Kasumi-1 (cell line): Measurements from ENCODE around the gene GALNT2.

Source experiments
- DNase-seq, 2 experiments: peaks; one replicate each; lab custom pipeline; 2025; lab: John Stamatoyannopoulos, UW

The GALNT2 gene

DNA sequence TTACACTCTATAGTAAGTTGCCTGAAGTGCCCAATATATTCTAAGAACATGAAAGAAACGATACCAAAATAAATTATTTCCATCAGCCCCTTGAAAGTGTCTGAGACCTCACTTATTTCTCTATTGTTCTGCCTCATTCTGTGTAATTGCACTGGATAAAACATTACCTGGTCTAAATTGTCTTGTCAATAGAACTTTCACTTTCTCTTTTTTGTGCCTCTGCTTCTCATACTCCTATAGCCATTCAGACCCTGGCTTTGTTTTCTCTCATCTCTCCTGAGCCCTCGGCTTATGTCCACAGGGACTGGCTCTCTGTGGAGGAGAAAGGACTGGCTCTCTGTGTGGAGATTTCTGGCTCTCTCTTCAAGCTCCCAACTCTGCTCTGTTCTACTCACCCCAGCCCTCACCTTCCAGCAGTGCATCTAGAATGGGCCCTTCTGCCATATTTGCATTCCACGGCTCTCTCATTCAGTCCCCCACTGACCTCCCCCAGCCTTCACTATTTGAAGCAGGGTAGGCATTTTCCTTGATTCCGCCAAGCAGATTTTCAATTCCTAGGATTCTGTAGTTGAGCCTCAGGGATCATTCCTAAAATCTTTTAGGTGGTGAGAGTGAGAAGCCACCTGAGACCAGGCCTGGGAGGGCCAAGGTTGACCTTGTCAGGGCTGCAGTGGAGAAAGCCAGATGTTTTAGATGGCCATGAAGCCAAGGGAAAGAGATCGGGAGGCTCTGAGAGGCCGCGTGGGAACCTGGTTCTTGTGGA is 15.9 kb upstream of the GALNT2 start:
- no peak for DNase-seq

DNA sequence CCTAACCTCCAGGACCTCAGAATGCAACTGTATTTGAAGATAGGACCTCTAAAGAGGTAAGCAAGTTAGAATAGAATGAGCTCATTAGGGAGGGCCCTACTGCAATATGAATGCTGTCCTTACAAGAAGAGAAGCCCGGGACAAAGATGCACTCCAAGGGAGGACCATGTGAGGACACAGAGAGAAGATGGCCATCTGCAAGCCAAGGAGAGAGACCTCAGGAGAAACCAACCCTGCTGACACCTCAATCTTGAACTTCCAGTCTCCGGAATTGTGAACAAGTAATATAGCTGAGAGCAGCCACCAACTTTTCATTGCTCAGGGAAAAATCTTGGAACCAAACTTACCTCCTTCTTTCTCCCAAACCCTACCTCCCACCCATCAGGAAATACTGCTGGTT is 15.0 kb upstream of the GALNT2 start:
- DNase-seq: no peak

DNA sequence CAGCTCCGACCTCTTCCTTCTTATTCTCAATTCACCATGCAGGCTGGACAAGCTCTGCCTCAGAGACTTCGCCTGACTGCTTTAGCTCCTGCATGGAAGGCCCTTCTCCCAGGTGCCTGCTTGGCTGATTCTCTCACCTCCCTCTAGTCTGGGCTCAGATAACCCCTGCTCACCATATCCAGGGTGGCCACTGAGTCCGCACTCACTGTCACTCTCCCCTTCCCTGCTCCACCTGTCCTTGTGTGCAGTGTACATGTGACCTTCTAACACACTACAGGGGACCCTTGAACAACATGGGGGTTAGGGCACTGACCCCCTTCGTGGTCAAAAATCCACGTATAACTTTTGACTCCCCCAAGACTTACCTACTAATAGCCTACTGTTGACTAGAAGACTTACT is 14.4 kb upstream of the GALNT2 start:
- no peak for DNase-seq

DNA sequence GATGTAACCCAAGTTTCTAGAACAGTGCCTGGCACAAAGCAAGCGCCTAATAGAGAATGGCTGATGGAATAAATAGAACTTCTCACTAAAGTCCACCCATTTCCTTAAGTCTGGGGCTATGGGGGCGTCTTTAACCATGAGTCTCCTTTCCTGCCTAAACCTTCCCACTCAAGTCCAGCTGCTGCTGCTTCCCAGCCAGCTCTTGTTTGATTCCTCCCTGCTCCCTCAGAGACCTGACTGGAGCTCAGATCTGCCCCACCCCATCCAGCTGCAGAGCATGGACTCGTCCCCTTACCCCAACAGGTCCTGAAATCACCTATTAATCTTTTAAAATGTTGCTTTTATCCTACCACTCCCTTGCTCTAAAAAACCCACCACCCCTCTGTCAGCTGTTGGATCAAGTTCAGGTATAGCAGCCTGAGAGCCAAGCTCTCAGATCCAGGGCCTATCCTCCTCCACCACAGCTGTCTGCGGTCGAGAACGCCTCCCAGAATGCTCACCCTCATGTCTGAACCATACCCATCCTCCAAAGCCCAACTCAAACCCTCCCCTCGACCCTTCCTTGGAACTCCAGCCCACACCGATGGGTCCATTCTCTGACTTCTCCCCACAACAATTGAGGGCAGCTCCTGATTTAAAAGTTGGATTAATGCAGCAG is 12.8 kb upstream of the GALNT2 start:
- no peak for DNase-seq

DNA sequence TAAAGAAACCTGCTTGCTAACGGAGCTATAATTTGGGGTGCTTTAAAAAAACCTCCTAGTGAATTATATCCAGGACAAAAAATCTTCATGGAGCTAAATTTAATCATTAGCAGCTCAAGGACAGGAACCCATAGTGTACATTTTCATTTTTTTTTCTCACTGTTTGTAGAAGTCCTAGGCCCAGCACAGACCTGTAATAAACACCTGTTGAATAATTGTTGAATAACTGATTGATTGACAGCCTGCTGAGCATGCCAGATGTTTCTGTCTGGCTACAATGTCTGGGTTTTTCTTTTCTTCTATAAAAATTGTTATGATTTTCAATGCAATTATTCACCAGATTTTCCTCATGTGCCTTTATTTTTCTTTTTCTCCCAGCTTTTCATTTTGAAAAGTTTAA is 10.9 kb upstream of the GALNT2 start:
- no peak for DNase-seq

DNA sequence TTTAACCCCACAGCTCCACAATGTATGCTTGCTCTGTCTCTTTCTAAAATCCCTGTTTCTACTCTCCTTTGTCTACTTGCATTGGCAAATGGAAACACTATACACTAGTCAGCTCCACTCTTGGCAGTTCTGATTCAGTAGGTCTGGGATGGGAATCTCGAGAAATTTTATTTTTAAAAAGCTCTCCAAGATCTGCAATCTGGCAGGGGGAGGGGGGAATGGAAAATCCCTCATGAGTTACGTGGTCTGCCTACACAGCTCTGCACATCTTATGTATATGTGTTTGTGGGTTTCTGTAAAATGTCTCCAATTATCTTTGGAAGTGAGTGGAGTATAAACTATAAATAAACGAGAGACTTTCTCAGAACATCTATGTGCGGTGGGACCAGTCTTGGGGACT is 9.9 kb upstream of the GALNT2 start:
- no peak for DNase-seq

DNA sequence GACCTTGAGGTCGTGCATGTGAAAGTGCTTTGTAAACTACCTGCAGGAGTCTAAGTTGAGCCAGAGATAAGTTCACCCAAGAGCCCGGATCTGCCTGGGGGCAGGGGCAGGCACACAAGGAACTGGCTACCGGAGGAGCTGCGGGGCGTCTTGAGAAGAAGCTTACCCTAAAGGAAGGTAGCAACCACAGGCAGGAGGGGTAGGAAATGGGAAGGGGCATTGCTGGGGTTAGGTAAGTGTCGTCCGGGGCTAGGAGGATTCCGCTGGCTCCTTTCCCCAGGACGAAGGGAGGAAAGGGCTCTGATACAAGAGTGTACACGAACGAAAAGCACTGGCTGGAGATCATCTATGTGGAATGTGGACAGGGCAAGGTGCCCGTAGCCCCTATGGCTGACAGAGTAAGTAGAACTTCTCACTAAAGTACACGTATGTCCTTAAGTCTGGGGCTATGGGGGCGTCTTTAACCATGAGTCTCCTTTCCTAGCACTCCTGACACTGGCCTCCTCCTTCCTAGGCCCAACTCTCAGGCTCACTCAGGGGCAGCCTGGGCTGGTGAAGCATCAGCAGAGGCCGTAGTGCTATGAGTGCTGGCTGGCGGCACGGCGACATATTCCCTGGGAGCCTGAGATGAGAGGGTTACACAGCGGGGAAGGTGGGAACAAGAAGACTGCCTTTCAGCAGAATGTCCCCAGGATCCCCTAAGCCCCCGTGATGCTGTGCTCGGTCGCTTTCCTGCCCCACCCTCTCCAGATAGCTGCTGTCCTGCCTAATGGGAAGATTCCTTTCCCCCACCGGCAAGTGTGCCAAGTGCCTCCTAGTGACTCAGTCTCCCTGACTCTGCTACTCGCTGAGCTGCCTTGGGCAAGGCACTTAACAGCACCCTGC is 9.1 kb upstream of the GALNT2 start:
- DNase-seq: no peak

DNA sequence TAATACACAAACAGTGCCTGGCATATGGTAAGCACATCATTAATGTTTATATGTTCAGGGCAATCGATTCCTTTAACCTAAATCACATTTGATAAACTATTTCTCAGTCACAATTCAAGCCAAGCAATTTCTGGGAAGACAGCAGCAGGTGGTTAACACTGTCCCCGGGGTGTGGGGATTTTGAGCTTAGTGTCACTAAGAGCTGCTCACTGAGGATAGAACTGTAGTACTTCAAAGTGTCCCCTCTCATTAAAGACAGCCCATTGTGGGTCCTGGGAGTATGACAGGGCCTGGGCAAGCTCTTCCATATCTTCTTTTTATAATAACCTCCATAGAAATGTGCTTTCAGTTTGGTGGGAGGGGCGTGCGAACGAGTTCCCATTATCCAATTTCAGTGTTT is 8.4 kb upstream of the GALNT2 start:
- no peak for DNase-seq

DNA sequence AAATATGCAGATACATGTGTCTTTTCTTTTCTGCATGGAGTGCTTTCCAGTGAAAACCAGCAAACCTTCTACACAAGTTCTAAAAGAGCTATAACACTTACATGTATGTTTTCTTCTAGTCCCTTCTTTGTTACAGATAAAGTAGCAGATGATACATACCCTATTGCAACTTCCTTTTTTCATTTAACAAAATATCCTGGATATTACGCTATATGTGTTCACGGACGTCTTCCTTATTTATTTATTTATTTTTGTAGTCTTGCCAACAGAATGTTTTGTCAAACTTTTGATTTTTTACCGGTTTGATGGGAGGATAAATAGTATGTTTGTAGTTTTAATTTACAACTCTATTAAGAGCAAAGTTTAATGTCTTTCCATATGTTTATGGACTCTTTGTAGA is 5.2 kb upstream of the GALNT2 start:
- no peak for DNase-seq

DNA sequence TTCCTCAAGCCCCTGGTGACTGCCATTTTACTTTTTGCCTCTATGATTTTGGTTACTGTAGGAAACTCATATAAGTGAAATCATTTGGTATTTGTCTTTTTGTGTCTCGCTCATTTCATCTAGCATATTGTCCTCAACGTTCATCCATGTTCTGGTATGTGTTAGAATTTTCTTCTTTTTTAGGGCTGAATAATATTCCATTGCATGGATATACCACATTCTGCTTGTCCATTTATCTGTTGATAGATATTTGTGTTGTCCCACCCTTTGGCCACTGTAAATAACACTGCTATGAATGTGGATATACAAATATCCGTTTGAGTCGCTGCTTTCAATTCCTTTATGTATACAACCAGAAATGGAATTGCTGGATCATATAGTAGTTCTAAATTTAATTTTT is 4.5 kb upstream of the GALNT2 start:
- DNase-seq: no peak

DNA sequence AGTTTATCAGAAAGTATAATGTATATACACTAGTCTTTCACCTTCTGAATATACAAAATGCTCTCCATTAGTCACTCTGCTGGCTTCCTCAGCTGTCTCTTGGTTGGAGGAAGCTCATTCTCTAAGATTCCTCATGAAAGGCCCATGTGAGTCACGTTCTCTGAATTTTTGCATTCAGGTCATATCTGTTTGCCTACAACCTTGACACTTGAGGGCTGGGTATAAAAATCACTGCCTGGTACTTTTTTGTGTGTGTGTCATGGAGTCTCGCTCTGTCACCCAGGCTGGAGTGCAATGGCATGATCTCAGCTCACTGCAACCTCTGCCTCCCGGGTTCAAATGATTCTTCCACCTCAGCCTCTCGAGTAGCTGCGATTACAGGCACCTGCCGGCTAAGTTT is 2.8 kb upstream of the GALNT2 start:
- DNase-seq: no peak

DNA sequence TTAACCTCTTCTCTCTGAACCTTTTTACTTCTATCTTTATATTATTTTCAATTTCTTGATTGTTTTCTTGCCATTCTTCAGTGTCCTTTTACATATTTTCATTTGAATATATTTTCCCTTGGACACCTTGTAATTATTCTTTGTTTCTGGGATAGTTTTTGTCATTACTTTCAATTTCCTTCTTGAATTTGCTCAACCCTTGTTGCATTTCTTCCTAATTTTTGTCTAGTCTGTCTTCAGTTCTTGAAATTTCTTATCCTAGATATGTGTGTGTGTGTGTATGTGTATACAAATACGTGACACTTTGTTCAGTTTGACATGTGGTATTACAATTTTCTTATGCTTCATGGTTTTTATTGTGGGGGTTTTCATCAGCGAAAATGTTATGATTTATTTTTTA is 1.9 kb upstream of the GALNT2 start:
- no peak for DNase-seq

DNA sequence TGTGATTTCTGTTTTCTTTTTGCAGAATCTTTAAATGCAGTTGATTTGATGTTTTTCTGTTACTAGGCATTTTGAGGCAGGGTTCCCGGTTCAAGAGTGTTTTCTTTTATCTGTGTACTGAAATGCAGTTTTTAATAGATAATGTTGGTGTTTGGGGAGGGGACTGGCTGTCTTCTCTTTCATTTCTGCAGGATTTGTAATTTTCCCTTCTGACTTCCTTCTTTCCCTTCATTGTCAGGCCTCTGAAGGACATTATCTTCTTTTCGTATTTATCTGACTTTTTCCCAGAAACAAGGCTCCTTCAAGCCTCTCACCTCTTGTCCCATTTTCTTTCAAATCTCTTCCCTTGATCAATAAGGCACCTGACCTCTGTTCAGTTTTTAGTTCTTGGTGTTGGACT is 1.5 kb upstream of the GALNT2 start:
- no peak for DNase-seq

DNA sequence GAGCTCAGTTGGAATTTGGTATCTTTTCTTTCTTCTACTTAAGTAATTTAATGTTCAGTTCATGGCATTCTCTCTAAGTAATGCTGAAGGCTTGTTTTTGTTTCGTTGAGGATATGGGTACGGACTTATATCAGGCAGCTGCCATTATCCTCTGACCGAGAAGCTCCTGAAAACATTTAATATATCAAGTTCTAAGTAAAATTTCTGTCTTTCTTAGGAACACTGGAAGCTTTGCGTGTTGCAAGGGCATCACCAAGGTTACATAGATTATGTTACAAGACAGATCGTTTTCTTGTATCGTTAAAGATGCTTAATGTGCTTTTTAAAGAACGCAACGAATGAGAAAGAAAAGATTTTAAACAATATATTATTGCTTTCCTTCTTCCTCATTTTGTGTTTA is 1.0 kb upstream of the GALNT2 start:
- peak in 1 of 2 experiments; percentile 24 for DNase-seq

DNA sequence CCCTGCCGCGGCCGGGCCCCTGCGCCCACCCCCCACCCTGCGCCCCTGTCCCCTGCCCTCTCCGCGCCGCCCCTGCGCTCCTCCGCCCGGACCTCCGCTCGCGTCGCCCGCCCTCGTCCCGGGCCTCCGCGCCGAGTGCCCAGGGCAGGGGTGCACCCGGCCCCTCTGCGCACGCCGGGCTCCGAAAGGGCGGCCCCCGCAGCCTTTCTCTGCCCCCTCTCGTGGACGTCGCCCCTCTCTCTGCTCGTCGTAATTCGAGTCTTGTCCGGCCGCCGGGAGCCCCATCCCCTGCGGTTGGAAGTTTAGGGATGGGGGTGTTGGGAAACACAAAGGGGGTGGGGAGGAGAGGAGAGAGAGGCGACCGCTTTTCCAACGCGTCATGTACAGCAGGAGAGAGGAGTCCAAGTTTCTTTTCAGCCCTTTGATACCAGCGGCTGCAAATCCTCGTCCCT is 407 bp downstream of the GALNT2 start:
- peak; percentile 44 to 45 for DNase-seq

DNA sequence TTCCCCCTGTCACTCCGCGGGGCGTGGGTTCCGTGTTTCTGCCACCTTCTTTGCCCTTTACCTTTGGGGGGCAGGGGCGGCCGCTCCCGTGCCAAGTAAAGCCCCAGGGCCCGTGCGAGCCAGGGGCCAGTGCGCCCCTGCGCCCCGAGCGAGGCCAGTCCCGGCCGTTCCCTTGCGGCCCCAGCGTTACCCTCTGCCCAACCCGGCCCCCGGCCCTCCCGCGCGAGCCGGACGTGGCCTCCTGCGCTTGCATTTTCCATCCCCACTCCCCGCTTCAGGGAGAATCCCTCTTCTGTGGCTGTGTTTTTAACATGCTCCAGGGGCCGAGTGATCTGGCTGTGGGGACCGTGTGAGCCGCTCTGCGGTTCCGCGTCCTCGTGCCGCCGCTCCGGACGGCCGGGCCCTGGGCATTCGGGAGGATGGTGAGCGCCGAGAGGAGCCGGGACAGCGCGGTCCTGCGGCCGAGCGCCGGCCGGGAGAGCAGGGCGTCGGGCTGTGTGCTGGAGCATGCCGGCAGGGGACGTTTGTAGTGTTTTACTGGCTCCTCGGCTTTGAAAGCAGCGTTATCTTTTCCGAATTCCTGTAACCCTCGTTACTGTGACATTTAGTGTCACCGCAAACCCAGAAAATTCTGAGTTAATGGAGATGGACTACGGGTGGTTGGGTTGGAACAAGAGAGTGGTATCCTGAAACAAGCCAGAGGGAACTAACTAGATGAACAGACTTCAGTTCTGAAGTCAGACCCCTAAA is 1.0 kb downstream of the GALNT2 start:
- peak in 1 of 2 experiments; percentile 13 for DNase-seq

DNA sequence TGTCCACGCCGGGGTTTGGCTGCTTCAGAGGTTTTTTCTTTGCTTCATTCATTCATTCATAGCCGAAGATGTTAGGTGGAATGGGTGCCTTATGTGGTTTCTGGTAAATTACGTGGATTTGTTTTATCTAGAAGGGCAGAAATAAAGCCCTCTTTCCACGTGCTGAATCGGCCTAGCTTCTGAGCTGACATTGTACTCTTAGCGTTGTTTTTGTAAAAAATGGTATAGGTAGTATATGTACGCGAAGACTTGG is 1.5 kb downstream of the GALNT2 start:
- DNase-seq: no peak

DNA sequence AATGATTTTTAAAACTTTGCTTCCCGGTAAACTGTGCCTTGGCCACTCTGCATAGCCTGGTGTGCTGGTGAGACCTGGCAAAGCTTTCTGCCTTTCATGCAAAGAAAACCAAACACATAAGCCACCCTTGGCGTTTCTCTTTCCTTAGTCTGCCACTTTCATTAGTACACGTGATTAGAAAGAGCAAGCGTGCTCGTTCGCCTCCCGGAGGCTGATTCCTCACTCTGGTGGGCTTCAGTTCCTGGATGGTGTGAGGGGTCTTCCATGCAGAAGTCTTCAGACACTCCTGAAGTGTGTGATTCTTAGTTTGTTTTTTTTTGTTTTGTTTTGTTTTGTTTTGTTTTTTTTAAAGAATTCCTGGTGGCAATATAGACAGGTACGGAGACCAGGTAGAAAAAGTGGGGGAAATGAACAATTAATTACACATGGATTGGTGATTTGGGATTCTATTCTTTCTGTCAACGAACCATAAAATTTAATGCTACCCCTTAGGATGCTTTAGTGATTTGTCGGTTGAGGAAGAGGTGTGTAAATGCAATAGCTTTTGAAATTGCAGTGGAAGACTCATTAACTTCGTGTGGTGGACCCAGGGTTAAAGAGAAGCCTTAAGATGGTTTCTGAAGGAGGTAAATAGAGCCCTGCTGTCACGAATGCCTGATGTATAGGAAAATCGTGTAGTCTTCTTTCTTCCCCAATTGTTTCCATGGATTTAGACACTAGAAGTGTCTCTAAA is 2.1 kb downstream of the GALNT2 start:
- peak; percentile 26 to 49 for DNase-seq

DNA sequence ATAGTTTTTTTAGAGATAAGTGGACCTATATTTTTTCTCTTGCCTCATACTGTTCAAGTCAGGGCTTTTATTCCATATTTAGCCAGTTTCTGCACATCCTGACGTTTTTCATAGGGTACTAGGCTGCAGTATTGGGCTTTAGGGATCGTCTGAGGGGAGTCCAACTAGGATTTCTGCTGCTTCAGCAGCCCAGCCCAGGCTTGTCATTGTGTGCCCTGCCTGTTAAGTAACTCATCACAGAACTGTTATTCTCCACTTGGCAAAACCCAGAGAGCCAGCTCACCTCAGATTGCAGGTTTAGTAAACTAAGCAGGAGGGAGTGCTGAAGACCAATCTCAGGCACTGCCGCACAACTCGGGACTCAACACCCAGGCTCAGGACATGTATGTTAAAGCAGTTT is 2.8 kb downstream of the GALNT2 start:
- DNase-seq: no peak

DNA sequence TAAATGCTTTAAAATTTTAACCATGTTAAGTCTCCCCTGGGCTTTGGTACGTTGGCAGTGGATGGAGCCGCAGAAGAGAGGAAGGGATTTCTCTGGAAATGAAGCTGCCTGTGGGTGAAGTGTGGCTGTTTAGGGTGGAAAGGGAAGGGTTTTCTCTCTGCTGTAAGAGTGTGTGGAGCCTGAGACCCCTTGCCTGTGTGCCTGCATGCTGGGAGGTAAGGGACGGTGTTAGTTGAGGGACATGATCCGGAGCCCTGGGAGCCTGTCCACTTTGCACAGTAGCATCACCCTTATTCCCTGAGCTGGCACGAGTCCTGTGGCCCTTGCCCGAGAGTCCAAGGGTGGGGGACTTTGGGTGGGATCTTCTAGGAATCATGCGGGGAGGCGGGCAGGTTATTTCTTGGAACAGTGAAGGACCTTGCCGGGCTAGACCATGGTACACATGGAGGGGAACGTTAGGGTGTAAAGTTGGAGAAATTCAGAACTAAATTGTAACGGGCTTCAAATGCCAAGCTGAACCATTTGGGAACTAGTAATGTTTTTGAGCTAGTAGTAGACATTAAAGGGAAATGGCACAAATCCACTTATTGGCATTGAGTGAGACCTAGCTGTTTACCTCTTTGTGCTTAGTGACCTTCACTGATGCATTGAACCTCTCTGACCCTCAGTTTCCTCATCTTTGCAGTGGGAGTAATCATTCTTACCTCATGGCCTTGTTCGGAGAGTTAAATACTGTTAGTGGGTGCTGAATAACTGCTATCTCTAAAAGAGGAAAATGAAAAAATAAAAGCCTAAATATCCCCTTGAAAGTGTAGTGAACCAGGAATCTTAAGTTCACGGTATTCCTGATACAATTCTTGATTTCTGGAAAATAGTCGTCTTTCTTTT is 3.5 kb downstream of the GALNT2 start:
- no peak for DNase-seq

DNA sequence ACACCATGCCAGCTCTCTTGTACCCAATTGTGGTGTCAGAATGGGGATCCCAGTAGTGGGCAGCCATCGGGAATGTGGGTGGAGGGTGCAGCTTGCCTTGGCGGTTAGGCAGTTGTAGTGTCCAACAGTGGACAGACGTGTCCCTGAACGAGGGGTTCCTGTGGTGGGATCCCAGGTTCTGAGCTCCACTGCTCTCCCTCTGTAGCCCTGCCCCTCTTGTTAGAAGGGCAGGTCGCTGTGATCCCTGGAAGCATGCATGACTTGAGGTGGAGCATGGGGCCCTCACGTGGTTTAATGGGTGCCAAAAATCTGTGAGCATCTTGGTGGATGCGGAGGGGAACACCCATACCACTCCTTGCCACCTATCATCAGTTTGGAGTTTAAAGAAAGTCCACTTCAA is 4.3 kb downstream of the GALNT2 start:
- no peak for DNase-seq
